ENCODE results near the gene WWC2. TPM values are rescaled to one million over a fixed set of nuclear protein-coding genes. Genes with fewer than 3 reads are reported as not detected.

The WWC2 gene
- total and polyA plus RNA-seq, 12 donors = 6.0 to 37.4 (median 31.2) TPM

DNA sequence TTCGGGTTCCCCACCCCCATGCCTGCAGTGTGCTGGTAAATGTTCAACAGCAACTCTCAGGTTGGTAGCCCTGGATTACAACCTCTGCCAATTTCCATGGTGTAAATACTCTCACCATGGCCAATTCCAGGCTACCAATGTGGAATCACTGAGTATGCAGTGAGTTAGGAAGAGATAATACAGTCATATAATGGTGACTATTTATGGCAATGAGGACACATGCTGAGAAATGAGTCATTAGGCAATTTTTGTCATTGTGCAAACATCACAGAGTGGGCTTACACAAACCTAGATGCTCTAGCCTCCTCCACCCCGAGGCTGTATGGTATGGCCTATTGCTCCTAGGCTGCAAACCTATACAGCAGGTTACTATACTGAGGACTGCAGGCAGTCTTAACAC lies 227.8 kb downstream of the WWC2 start:
- Histone ChIP-seq H3K36me3 (peaks cover 0 to 6% (median 0%) of the 10 kb centered on the region in 9 donors), H3K27me3 (no peaks in the 10 kb centered on the region), H3K4me1 (no peaks in the 10 kb centered on the region), H3K9me3 (peaks cover 0 to 4% (median 0%) of the 10 kb centered on the region in 11 donors), H3K27ac (no peak overlapping the region), H3K4me3 (no peak overlapping the region)
- intact Hi-C loops (cut with DNase I) = no loop called here
- no peak for DNase-seq
- TF ChIP-seq, protein P1, sequence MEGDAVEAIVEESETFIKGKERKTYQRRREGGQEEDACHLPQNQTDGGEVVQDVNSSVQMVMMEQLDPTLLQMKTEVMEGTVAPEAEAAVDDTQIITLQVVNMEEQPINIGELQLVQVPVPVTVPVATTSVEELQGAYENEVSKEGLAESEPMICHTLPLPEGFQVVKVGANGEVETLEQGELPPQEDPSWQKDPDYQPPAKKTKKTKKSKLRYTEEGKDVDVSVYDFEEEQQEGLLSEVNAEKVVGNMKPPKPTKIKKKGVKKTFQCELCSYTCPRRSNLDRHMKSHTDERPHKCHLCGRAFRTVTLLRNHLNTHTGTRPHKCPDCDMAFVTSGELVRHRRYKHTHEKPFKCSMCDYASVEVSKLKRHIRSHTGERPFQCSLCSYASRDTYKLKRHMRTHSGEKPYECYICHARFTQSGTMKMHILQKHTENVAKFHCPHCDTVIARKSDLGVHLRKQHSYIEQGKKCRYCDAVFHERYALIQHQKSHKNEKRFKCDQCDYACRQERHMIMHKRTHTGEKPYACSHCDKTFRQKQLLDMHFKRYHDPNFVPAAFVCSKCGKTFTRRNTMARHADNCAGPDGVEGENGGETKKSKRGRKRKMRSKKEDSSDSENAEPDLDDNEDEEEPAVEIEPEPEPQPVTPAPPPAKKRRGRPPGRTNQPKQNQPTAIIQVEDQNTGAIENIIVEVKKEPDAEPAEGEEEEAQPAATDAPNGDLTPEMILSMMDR (IDR thresholded peaks at IDR 0.05) = no peak
- 42 to 69% methylated on average over 2 of the region's 2 CpGs for WGBS, 2 donors
- ATAC-seq = peak in 1 of 8 donors; percentile 39

DNA sequence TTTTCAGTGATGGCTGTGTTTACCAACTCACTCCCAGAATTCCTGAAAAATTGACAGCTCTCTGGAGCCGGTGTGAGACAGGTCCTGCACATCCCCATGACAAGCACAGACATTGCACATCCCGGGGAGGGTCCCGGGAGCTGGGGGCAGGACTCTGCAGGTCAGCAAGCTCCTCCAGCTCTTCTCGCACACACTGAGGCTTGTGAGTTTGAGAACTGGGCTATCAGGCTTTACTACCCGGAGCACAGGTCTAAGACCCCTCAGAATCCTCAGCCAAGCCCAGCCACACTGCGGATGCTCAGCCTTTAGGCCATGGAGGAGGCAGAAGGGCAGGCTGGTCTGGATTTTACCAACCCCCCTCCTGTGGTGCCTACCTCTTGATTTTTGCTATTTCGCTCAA lies 228.8 kb downstream of the WWC2 start:
- H3K4me1 ChIP-seq = no peaks in the 10 kb centered on the region
- no peak for ATAC-seq
- TF ChIP-seq, protein P1 (IDR thresholded peaks at IDR 0.05) = no peak
- H3K4me3 ChIP-seq = no peak overlapping the region
- intact Hi-C loops (cut with DNase I) = no loop called here
- peaks cover 0 to 4% (median 0%) of the 10 kb centered on the region in 11 donors for H3K9me3 ChIP-seq
- H3K27me3 ChIP-seq = no peaks in the 10 kb centered on the region
- 94 to 96% methylated on average over 7 of the region's 7 CpGs for WGBS, 2 donors
- no peak overlapping the region for H3K27ac ChIP-seq
- peaks cover 0 to 4% (median 0%) of the 10 kb centered on the region in 9 donors for H3K36me3 ChIP-seq
- DNase-seq = no peak

DNA sequence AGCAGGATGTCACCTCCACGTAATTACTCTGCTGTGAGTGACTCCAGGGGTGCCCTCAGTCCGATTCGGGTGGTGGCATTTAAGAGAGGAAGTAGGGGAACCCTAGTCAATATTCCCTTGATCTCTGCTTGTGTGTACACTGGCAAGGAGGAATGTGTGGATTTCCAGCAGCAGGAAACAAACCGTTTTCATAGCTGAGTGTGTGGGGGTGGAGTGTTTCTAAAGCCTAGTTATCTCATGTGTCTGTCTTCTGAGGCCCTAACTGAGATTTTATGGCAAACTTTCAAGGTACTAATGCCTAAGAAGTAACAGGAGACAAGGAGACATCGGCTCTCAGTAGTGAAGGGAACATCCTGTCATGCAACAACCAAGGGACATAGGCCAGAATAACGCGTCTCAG lies 229.8 kb downstream of the WWC2 start:
- peaks cover 0 to 4% (median 0%) of the 10 kb centered on the region in 11 donors for H3K9me3 ChIP-seq
- no peaks in the 10 kb centered on the region for H3K4me1 ChIP-seq
- H3K27ac ChIP-seq = peak overlapping the region in 1 of 10 donors; percentile 20
- no peaks in the 10 kb centered on the region for H3K36me3 ChIP-seq
- no peaks in the 10 kb centered on the region for H3K27me3 ChIP-seq
- H3K4me3 ChIP-seq = no peak overlapping the region
- DNase-seq = no peak
- TF ChIP-seq, protein P1 (IDR thresholded peaks at IDR 0.05) = no peak
- ATAC-seq = no peak
- intact Hi-C loops (cut with DNase I) = no loop called here
- 45 to 55% methylated on average over 7 of the region's 7 CpGs for WGBS, 2 donors

DNA sequence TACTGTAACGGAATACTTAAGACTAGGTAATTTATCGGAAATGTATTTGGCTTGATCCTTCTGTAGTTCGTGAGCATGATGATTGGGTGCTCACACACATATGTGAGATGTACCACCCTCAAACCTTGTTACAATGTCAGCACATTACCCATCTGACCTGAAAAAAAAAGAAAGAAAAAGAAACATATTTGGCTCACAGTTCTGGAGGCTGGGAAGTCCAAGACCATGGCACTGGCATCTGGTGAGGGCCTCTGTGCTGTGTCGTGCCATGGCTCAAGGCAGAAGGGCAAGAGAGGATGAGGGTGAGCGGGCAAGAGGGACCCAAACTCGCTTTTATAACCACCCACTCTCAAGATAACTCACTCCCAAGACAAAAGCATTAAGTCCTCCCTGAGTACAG lies 230.2 kb downstream of the WWC2 start:
- H3K9me3 ChIP-seq = peaks cover 0 to 4% (median 0%) of the 10 kb centered on the region in 11 donors
- TF ChIP-seq, protein P1 (IDR thresholded peaks at IDR 0.05) = no peak
- H3K27me3 ChIP-seq = no peaks in the 10 kb centered on the region
- H3K4me1 ChIP-seq = no peaks in the 10 kb centered on the region
- WGBS, 2 donors = 89 to 90% methylated on average over 6 of the region's 6 CpGs
- peak overlapping the region in 2 of 10 donors; percentile 20 to 21 for H3K27ac ChIP-seq
- no peak for ATAC-seq
- no peak for DNase-seq
- H3K4me3 ChIP-seq = no peak overlapping the region
- intact Hi-C loops (cut with DNase I) = no loop called here
- no peaks in the 10 kb centered on the region for H3K36me3 ChIP-seq
